Vagina (tissue), 2 donors: ENCODE data around the gene EOLA1.

Experiments
- CTCF ChIP-seq, 3 experiments: fragments of 450-650 bp in 2 of 3; fragments of 200-600 bp in 1 of 3; sonication (generic) in 1 of 3; IDR thresholded peaks; one replicate each; pipeline ENCODE4 v1.5.1; 2017 to 2019; ENCODE audit warnings: antibody characterized with exemption in 3 of 3, mild to moderate bottlenecking in 2 of 3, moderate library complexity in 2 of 3
- POLR2A ChIP-seq, 2 donors: fragments of 450-650 bp; IDR thresholded peaks; one replicate each; pipeline ENCODE4 v1.6.1; 2017; ENCODE audit warnings: antibody characterized with exemption in 2 of 2, mild to moderate bottlenecking in 2 of 2, moderate library complexity in 2 of 2

GRCh38 chrX:149569770-149570169, 29.0 kb downstream of the EOLA1 start:
- TF ChIP-seq CTCF (IDR thresholded peaks at IDR 0.05) (no peak), POLR2A (IDR thresholded peaks at IDR 0.05) (no peak)
